Activated gamma-delta T cell (primary cell): Measurements from ENCODE around the gene RPAP2.
"Not testable (repeated sequence)": the region's sequence is repeated elsewhere in the genome, so short reads cannot be mapped to it uniquely, and the experiment has no call there.

Source experiments
- DNase-seq: peaks from one replicate; lab custom pipeline; 2025; lab: John Stamatoyannopoulos, UW

Gene RPAP2

DNA sequence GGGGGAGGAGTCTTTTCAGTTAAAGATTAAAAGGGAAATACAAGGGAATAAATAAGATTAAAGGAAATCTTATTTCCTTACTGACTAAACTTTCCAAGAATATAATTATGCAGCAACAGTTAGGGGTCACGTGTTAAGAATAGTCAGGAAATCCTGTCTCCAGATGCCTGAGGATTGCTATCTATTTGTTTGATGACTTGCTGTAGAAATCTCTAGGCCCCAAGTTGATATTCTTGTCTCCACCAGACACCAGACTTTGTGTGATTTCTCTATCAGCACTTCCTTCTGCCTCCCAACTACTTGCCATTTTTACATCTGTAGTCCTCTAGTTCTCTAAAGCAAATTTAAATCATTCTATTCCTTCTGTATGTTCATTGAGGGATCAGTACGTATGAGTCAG lies 77.5 kb downstream of the RPAP2 start:
- DNase-seq, result no peak

DNA sequence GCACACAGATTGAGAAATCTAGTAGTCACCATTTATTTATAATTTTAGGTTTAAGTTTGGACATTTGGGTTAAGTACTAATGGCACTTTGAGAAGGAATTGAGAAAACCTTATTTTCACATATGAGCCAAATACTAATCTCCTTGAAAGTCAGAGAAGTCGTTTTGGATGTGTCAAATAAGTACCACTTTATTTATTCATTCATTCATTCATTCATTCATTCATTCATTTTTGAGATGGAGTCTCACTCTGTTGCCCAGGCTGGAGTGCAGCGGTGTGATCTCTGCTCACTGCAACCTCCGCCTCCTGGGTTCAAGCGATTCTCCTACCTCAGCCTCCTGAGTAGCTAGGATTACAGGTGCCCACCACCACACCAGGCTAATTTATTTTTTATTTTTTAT lies 79.1 kb downstream of the RPAP2 start:
- not testable (repeated sequence) for DNase-seq

DNA sequence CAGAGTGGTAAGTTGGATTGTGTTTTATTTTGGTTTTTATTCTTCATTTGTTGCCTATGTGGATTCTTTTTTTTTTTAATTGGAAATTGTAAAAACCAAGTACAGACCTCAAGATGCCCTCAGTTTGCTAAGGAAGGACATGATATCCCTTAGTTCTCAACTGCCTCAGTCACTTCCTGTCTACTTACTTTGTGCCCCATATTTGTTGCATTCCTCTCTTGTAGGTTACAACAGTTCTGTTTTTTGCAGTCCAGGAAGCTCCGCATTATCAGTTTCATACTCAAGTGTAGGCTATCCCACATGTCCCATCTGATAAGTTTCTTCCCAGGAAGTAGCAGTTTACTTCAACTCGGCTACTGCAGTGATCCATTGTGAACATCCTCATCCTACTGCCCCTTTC lies 82.0 kb downstream of the RPAP2 start:
- no peak for DNase-seq

DNA sequence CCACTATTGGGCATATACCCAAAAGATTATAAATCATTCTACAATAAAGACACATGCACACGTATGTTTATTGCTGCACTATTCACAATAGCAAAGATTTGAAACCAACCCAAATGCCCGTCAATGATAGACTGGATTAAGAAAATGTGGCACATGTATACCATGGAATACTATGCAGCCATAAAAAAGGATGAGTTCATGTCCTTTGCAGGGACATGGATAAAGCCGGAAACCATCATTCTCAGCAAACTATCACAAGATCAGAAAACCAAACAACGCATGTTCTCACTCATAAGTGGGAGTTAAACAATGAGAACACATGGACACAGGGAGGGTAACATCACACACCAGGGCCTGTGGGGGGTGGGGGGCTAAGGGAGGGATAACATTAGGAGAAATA lies 95.1 kb downstream of the RPAP2 start:
- not testable (repeated sequence) for DNase-seq

DNA sequence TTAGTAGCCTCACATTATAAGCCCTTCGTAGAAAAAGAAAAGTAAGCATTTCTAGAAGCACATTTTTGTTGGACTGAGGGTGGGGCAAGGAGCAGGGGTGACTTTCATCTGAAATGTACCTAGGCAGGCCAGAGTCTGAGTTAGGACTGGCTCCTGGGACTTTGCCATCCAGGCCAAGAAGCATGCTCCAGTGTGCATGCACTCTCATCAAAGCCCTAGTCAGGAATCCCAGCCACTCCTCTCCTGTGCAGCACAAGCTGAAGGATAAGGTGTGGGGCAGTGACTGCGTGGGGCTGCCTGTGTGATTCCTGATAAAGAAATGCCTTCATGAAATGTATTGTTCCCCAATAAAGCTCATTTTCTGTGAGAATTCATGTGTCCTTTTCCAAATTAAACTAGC lies 99.7 kb downstream of the RPAP2 start:
- DNase-seq, result no peak

DNA sequence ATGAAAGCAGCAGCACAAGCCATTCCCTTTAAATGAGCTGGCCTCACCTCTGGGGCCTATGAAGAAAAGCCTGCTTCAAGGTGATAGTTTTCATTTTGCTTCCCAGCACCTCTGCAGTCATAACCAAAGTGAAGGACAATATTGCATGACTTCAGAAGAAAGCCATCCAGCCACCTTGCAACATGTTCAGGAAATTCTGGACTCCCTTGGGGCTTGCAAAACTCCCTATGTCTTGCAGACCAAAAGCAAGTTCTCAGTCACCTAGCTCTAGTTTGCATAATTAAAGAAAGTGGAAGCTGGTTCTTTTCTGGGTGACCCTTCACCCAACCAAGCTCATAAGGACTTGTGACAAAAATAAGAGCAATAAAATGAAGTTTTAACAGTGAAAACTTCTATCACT lies 100.2 kb downstream of the RPAP2 start:
- no peak for DNase-seq

DNA sequence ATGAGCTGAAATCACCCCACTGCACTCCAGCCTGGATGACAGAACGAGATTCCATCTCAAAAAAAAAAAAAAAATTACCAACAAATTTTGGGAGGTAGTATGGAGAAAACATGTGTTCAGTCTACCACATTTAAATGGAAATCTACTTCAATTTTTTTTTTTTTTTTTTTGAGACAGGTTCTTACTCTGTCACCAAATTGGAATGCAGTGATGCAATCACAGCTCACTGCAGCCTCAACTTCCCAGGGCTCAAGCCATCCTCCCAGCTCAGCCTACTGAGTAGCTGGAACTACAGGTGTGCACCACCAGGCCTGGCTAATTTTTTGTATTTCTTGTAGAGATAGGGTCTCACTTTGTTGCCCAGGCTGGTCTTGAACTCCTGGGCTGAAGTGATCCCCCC lies 105.8 kb downstream of the RPAP2 start:
- no peak for DNase-seq

DNA sequence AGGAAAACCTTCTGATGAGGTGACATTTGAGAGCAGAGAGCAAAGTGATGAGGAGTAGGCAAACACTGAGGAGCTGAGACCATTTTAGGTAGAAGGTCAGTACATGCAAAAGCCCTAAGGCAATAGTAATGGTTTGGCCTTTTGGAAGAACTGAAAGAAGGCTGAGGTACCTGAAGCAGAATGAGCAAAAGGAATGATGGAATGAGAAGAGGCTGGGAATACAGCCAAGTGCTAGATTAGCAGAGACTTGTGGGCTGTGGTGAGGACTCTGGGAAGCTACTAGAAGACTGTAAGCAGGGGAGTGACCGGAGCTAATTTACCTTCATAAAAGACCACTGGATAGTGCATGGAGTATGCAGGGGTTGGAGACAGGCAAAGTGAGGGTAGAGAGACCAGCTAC lies 110.0 kb downstream of the RPAP2 start:
- DNase-seq, result no peak

DNA sequence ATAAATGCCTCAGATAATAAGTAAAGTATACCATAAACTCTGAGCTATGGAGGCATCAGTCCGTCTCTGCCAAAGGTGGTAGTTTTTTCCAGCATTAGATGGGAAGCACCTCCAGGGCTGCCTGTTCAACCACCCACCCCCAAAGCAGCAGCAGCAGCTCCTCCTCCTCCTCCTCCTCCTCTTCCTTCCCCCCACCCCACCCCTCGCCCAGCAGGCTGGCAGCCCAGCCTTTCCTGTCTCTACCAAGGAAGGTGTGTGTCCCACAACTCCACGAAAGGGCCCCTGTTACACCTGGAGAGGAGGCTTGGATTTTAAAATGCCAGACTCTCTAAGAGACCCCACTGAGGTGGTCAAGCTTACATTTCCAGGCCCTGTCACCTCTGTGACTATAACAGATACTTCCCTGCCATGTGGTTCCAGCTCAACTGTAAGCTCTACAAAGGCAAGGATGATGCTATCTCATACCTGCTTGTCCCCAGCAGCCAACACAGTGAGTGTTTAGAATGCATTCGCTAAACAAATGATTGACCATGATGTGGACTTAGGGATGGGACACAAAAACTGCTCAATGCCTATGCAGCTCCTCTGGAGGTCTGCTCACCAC lies 111.2 kb downstream of the RPAP2 start:
- no peak for DNase-seq

DNA sequence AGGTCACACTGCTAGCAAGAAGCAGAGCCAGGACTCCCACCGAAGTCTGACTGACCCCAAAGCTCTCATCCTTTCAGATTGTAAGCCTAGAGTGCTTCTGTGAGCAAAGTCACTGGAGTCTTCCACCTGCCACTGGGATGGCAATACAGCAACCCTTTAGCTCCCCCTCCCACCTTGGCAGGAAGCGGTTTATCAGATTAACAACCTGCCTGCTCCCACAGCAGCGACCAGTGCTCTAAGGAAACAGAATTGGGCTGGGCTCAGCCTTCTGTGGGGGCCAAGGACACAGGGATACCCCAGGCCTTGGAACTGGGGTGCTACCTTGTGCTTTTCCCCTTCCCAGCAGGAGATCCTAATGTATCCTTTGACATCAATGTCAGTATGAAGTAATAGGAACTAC lies 111.8 kb downstream of the RPAP2 start:
- DNase-seq, result no peak

DNA sequence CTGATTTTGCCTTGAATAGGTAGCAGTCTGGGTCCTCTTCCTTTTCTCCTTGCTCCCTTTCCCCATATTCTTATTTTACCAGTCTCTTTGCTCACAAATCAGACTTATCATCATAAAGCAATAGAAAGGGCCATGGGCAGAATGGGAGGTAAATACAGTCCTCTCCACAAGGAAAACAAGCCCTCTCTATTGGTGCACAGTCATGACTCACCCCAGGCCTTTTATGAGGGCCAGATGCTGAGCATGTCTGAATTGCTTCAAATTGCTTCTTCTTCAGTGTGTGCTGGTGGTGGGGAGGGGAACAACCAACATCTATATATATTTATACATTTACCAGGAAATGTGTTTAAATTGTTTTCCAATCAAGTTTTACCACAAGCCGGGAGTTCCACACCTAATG lies 112.7 kb downstream of the RPAP2 start:
- DNase-seq, result no peak

DNA sequence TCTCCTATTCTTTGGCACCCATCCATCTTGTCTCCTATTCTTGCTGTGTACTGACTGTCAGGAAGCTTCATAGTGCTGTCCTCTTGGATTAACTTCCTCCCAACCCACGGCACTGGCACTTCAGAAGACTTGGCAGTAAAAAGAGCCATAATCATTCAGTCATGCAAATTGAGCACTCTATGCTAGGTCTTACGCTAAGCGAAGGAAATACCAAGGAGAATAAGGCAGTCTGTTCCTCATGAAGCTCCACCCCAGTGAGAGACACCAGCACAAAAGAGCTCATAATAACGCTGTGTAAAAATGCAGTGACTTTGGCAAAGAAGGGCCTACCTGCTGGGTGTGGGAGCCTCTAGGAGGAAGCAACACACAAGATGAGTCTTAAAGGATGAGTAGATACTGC lies 120.8 kb downstream of the RPAP2 start:
- no peak for DNase-seq

DNA sequence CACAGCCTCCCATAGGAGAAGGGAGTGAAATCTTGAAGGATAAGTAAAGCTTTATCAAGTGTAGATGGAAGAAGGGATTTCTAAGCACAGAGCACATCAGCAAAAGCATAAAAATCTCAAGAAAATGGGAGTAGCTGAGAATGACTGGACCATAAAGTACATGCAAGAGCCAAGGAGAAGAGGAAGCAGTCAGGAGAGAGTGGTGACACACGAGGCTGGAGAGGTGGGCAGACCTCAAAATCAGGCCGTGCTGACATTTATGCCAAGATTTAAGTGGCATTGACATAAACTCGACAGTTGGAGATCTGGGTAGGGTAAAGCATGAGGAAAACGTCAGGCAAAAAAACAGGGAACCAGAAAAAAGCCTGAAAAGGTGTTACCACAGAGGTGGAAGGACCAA lies 125.5 kb downstream of the RPAP2 start:
- DNase-seq, result no peak

DNA sequence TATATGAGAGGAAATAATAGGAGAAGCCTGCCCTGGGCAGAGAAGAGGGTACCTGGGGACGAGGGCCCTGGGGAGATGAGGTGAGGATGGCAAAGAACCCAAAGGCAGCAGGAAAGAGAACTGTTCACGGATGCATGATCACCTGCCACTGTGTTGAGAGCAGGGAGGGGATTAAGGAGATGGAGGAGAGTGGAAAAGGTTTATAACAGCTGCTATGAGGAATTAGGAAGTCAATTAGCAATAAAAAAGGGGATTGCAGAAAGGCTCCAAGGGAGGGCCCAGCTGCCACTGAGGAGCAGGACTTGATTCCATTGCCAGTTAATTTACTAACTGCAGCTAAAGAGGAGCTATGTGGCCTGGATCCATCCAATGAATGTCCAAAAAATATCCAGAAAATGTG lies 126.8 kb downstream of the RPAP2 start:
- DNase-seq, result no peak

DNA sequence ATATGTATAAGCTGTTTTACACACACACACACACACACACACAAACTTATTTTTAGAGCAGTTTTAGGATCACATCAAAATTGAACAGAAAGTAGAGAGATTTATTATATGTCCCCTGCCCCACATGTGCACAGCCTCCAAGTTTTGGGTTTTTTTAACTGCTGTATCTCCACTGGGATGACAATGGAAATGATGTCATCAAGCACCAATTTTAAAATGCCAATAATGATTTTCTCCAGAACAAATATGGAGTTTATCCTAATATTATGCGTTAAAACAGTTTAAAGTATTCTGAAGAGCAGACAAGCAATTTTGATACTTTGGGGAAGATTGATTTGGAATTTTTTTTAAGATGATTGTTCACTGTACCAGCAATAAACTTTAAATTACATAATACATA lies 131.2 kb downstream of the RPAP2 start:
- no peak for DNase-seq

DNA sequence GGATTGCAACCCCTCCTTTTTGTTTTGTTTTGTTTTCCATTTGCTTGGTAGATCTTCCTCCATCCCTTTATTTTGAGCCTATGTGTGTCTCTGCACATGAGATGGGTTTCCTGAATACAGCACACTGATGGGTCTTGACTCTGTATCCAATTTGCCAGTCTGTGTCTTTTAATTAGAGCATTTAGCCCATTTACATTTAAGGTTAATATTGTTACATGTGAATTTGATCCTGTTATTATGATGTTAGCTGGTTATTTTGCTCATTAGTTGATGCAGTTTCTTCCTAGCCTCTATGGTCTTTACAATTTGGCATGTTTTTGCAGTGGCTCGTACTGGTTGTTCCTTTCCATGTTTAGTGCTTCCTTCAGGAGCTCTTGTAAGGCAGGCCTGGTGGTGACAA lies 135.7 kb downstream of the RPAP2 start:
- DNase-seq, result not testable (repeated sequence)

DNA sequence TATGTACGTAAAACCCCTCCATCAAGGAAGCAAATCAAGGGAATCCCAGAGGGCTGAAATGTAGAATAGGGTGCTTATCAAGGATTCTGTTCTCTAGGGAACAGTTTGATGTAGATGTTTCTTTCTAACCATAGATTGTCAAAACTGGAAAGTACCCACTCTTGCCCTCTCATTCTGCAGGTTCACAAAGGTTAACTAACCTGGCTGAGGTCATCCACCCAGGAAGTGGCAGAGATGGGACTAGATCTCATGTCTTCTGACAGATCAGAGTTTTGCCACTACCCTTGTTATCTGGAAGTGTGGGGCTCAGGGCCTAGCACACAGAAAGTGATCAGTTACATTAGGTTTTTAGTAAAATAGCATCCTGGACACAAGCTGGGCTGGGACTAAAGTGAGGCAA lies 140.4 kb downstream of the RPAP2 start:
- DNase-seq, result no peak

DNA sequence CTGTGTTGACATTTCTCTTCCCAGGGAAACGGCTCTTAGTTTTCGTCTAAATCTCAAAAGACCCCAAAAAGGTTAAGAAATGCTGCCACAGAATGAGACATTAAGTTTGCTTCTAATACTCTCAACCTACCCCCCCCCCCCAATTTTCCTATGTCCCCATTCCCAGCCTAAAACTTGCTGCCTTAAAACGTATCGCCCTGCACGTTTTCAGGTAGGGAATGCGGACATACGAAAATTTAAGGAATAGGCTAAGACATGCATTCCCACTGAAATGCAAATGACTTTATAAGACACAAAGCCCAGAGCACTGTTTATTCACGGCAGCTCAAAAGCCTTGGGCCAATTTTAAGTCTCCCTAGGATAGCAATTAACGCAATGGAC lies 142.4 kb downstream of the RPAP2 start:
- DNase-seq, result no peak

DNA sequence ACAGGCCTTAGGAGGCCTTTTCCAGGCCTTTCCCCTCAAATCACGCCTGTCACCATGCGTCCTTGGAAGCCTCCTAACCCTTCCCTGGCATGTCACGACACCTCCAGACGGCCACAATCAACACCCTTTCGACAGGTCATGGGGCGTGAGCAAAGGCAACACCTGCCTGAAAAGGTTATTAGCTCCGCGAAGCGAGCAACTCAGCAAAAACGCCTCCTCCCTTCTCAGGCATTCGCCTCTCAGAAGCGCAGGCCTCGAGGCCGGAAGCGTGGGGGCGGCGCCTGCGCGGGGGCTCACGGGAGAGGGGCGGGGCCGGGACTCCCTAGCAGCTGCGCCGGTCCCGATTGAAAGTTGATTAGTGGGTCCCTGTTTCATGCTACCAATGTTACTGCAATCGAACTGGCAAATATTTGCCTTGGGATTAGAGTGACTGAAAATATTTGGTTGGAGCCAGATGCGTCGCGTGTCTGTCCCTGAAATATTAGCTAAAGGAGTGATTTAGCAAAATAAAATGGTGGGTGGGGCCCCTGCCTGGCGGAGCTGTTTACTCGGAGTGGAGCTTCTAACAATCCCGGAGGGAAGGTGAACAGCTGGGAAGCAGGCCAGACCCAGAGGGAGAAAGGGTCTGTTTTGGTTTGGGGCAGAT lies 143.0 kb downstream of the RPAP2 start:
- no peak for DNase-seq

DNA sequence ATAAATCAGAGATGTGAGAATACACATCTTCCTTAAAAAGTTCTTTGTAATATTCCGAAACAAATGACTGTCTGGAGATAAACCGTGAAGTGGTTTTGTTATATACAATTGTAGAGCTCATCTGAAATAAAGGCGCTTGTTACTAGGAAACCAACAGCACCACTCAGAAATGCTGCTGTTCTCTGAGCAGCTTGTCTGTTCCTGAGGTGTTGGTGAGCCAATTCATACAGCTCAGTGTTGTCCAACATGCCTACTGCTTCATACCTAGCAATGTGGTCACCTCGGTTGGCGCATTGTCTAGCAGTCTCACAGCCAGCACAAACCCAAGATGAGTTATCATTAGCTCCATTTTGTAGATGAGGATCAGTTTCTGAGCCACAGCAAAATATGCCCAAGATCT lies 143.5 kb downstream of the RPAP2 start:
- DNase-seq, result no peak

DNA sequence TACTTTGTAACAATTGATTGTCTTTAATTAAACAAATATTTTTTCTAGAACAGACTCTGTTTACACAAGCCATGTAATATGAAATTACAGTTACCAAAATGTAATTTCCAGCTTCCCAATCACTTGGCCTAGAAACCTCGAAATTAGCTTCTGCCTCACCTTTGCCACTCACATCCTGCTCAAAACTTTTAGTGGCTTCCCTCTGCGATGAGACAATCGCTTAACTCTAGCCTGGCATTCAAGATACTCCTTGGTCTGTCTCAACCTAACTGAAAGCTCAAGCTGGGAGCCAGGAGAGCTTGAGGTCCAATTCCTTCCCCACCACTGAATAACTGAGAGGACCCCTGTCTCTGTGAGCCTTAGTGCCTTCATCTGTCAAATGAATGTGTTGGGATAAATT lies 145.0 kb downstream of the RPAP2 start:
- no peak for DNase-seq

DNA sequence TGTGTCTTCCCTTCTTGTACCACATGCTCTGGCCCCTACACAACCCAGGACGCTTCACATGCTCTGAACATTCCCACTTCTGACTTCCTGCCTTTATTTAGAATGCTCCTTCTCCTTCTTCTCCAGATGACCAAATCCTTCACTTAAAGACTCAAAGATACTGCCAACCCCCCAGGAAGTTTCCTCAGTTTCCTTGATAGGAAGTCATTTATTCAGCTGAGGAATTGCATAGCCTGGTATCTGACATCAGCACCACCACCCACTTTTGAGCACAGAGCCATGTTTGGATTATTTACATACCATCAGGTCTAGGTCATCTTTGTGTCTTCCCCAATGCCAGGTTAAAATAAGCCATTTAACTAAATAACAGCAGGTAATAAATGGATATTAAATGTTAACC lies 145.5 kb downstream of the RPAP2 start:
- DNase-seq, result no peak

DNA sequence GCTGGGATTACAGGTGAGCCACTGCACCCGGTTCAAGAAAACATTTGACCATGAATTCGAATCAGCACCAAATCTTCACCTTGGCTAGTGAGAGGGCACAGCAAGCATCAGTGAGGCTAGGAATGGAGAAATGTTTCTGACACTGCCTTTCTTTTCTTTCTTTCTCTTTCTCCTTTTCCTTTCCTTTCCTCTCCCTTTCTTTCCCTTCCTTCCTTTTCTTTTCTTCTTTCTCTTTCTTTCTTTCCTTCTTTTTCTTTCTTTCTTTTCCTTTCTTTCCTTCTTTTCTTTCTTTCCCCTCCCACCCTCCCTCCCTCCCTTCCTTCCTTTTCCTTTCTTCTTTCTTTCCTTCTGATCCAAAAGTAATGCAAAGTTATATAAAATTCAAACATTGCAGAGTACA lies 147.0 kb downstream of the RPAP2 start:
- no peak for DNase-seq

DNA sequence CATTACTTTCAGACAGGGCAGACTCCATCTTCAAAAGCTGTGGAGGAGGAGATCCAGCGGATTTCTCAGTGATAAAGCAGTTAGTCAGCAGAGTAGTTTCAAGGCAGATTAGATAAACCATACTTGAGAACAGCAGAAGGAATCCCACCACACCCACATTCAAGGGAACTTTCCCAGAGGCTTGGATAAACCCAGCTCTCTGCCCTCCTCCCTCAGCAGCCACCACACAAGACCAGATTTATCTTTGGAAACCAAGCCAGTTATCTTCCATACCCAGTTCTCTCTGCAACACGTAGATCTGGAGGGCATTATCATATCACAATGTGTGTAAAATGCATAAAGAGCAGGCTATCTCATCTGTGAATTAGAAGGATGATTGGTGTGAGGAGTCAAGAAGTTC lies 147.7 kb downstream of the RPAP2 start:
- no peak for DNase-seq
